Keratinocyte (primary cell): ENCODE data around the gene AHRR. TPM values are rescaled to one million over a fixed set of nuclear protein-coding genes. Genes with fewer than 3 reads are reported as not detected.

ENCODE experiments used
- DNase-seq: peaks from one replicate; pipeline ENCODE4 v3.0.0-alpha.2; 2011; ENCODE audit warnings: low read depth, missing footprints, low spot score
- FAIRE-seq: peaks from 2 replicates; lab custom pipeline; 2011; peaks lifted over from hg19 to GRCh38; lab: Jason Lieb, UNC
- H2AFZ ChIP-seq: 2 replicates; pipeline ENCODE4 v1.6.0; 2012; ENCODE audit warnings: low read length, control low read depth, inconsistent platforms; ENCODE audit not compliant: control insufficient read depth
- H3K27ac ChIP-seq: 2 replicates; pipeline ENCODE4 v1.5.1; 2011; ENCODE audit warnings: low read length; ENCODE audit not compliant: control insufficient read depth, insufficient read depth
- H3K27me3 ChIP-seq: 3 replicates; pipeline ENCODE4 v1.6.0; 2011; ENCODE audit warnings: low read length; ENCODE audit not compliant: control insufficient read depth, insufficient read depth; ENCODE audit errors: extremely low read depth
- H3K36me3 ChIP-seq, 2 experiments: 2 replicates in 1 of 2; 3 replicates in 1 of 2; pipeline ENCODE4 v1.5.1; 2011; ENCODE audit warnings: low read length in 2 of 2, mild to moderate bottlenecking in 1 of 2; ENCODE audit not compliant: control insufficient read depth in 2 of 2, insufficient read depth in 2 of 2; ENCODE audit errors: extremely low read depth in 1 of 2
- H3K4me1 ChIP-seq: 3 replicates; pipeline ENCODE4 v1.5.1; 2011; ENCODE audit warnings: low read length; ENCODE audit not compliant: control insufficient read depth, insufficient read depth; ENCODE audit errors: extremely low read depth
- H3K4me2 ChIP-seq: 3 replicates; pipeline ENCODE4 v1.6.0; 2011; ENCODE audit warnings: low read depth, low read length; ENCODE audit not compliant: control insufficient read depth, insufficient read depth; ENCODE audit errors: extremely low read depth
- H3K4me3 ChIP-seq, 3 experiments: fragments of 200-600 bp in 1 of 3; sonication (generic) in 1 of 3; 2 replicates in 2 of 3; 3 replicates in 1 of 3; pipeline ENCODE4 v1.5.1; 2011 to 2016; ENCODE audit warnings: low read length in 3 of 3, mild to moderate bottlenecking in 3 of 3, control low read depth in 2 of 3, inconsistent platforms in 1 of 3, low read depth in 1 of 3, mixed read lengths in 1 of 3, mixed run types in 1 of 3, moderate library complexity in 1 of 3; ENCODE audit not compliant: control insufficient read depth in 2 of 3, insufficient read depth in 2 of 3; ENCODE audit errors: extremely low read depth in 1 of 3
- H3K79me2 ChIP-seq: 2 replicates; pipeline ENCODE4 v1.6.0; 2012; ENCODE audit warnings: low read length; ENCODE audit not compliant: control insufficient read depth, insufficient read depth
- H3K9ac ChIP-seq: 3 replicates; pipeline ENCODE4 v1.6.0; 2011; ENCODE audit warnings: low read length; ENCODE audit not compliant: control insufficient read depth, insufficient read depth; ENCODE audit errors: extremely low read depth
- H3K9me1 ChIP-seq: 3 replicates; pipeline ENCODE4 v1.6.0; 2011; ENCODE audit warnings: low read length; ENCODE audit not compliant: control insufficient read depth, insufficient read depth; ENCODE audit errors: extremely low read depth
- H3K9me3 ChIP-seq: 2 replicates; pipeline ENCODE4 v1.5.1; 2012; ENCODE audit warnings: low read depth, low read length; ENCODE audit not compliant: control insufficient read depth
- H4K20me1 ChIP-seq: 3 replicates; pipeline ENCODE4 v1.6.0; 2011; ENCODE audit warnings: low read length; ENCODE audit not compliant: control insufficient read depth, insufficient read depth; ENCODE audit errors: extremely low read depth
- CTCF ChIP-seq, 3 experiments: IDR thresholded peaks in 1 of 3; conservative IDR thresholded peaks in 1 of 3; optimal IDR thresholded peaks in 1 of 3; 2 replicates in 2 of 3; 3 replicates in 1 of 3; pipeline versions ENCODE3 to v1.5.1; 2011; ENCODE audit warnings: low read length in 3 of 3, mild to moderate bottlenecking in 3 of 3, moderate library complexity in 2 of 3, control low read depth in 1 of 3, inconsistent platforms in 1 of 3; ENCODE audit not compliant: insufficient read depth in 2 of 3; ENCODE audit errors: extremely low read depth in 1 of 3
- EZH2 ChIP-seq: IDR thresholded peaks from one replicate; pipeline ENCODE4 v1.6.1; 2012; ENCODE audit warnings: inconsistent platforms, mild to moderate bottlenecking, low read length, moderate library complexity
- dilution Hi-C: fragments of 300-500 bp; cut with MboI; formaldehyde crosslinking; loops from one replicate; pipeline ENCODE4 v1.7.0; 2020; ENCODE audit warnings: low sequenced_read_pairs; ENCODE audit not compliant: extremely low pct_ligation_motif_present
- polyA plus RNA-seq, 5 experiments: library from polyadenylated mRNA; depleted of rRNA in 3 of 5; stranded (reverse) in 3 of 5; stranded (forward) in 1 of 5; unstranded in 1 of 5; fragments of >200 nt; gene quantifications; 1 replicate in 1 of 5; 2 replicates in 3 of 5; 3 replicates in 1 of 5; pipeline versions ENCODE4 v1.2.1 to v1.2.3, GENCODE V29; 2011 to 2012; ENCODE audit warnings: missing spikeins in 2 of 5, low read depth in 1 of 5, low replicate concordance in 1 of 5

The AHRR gene
- polyA plus RNA-seq, 1 donor (not counting 4 experiments of a cell fraction or from before 2014, with no cell fraction given) = 0.24 TPM

- H3K79me2 ChIP-seq = no peaks in the 10 kb centered on the region
- no peaks in the 10 kb centered on the region for H3K4me1 ChIP-seq
- dilution Hi-C loops = no loop called here
- H3K27me3 ChIP-seq = no peaks in the 10 kb centered on the region
- no peaks in the 10 kb centered on the region for H4K20me1 ChIP-seq
- H3K4me2 ChIP-seq = no peak overlapping the region
- TF ChIP-seq CTCF (optimal IDR thresholded peaks at IDR 0.05 in 1 of 3, IDR thresholded peaks at IDR 0.05 in 1 of 3, conservative IDR thresholded peaks at IDR 0.05 in 1 of 3; ENCODE audit: extremely low read depth in 1 of 3, insufficient read depth in 2 of 3, low read length in 3 of 3) (no peak), EZH2 (no peak)
- no peak for DNase-seq
- FAIRE-seq = no peak
- H3K27ac ChIP-seq = no peak overlapping the region
- no peak overlapping the region for H3K4me3 ChIP-seq
- H3K36me3 ChIP-seq = no peaks in the 10 kb centered on the region
- no peaks in the 10 kb centered on the region for H3K9me3 ChIP-seq
- H3K9ac ChIP-seq = no peak overlapping the region
- H3K9me1 ChIP-seq = no peaks in the 10 kb centered on the region
- no peak overlapping the region for H2AFZ ChIP-seq
These were observed 14.2 kb downstream of the AHRR start for GRCh38 chr5:335740-336038.

GRCh38 chr5:337563-338130 lies 16.1 kb downstream of the AHRR start:
- FAIRE-seq (peak; percentile 32), DNase-seq (no peak)
- Histone ChIP-seq H3K9ac (no peak overlapping the region), H3K27ac (no peak overlapping the region), H4K20me1 (no peaks in the 10 kb centered on the region), H3K27me3 (peaks cover 3% of the 10 kb centered on the region), H3K9me3 (no peaks in the 10 kb centered on the region), H3K4me2 (no peak overlapping the region), H3K36me3 (no peaks in the 10 kb centered on the region), H2AFZ (no peak overlapping the region), H3K9me1 (no peaks in the 10 kb centered on the region), H3K79me2 (no peaks in the 10 kb centered on the region), H3K4me1 (no peaks in the 10 kb centered on the region), H3K4me3 (no peak overlapping the region)
- no peak for TF ChIP-seq EZH2
- peak; percentile 50 to 64 (median 57) for TF ChIP-seq CTCF (optimal IDR thresholded peaks at IDR 0.05 in 1 of 3, IDR thresholded peaks at IDR 0.05 in 1 of 3, conservative IDR thresholded peaks at IDR 0.05 in 1 of 3; ENCODE audit: extremely low read depth in 1 of 3, insufficient read depth in 2 of 3, low read length in 3 of 3)
- dilution Hi-C loops = no loop called here
